HG03521 (cell line): Measurements from ENCODE around the gene SPATC1L.
"Not testable (repeated sequence)": the region's sequence is repeated elsewhere in the genome, so short reads cannot be mapped to it uniquely, and the experiment has no call there.

ENCODE experiments used
- ATAC-seq: cut with Tn5 transposase; IDR thresholded peaks from one replicate; pipeline ENCODE4 v1.9.1; 2021; ENCODE audit warnings: mild to moderate bottlenecking, moderate library complexity; ENCODE audit not compliant: unreplicated experiment

Gene SPATC1L

DNA sequence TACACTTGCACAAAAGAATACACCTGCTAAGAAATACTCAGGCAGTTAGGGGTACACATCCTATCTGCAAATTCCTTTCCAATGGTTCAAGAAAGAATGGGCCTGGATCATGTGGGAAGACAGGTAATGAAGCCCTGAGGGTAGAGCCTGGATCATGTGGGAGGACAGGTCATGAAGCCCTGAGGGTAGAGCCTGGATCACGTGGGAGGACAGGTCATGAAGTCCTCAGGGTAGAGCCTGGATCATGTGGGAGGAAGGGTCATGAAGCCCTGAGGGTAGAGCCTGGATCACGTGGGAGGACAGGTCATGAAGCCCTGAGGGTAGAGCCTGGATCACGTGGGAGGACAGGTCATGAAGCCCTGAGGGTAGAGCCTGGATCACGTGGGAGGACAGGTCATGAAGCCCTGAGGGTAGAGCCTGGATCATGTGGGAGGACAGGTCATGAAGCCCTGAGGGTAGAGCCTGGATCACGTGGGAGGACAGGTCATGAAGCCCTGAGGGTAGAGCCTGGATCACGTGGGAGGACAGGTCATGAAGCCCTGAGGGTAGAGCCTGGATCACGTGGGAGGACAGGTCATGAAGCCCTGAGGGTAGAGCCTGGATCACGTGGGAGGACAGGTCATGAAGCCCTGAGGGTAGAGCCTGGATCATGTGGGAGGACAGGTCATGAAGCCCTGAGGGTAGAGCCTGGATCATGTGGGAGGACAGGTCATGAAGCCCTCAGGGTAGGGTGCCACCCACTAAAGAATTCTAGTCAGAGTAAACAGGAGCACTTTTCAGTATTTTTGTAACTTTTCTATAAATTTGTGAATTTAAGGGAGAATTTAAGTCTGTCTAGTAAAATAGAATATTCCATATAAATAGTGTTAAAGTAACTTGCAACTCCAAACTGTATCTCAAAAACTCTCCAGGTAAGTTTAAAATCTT lies 16.9 kb upstream of the SPATC1L start:
- ATAC-seq, result not testable (repeated sequence)

DNA sequence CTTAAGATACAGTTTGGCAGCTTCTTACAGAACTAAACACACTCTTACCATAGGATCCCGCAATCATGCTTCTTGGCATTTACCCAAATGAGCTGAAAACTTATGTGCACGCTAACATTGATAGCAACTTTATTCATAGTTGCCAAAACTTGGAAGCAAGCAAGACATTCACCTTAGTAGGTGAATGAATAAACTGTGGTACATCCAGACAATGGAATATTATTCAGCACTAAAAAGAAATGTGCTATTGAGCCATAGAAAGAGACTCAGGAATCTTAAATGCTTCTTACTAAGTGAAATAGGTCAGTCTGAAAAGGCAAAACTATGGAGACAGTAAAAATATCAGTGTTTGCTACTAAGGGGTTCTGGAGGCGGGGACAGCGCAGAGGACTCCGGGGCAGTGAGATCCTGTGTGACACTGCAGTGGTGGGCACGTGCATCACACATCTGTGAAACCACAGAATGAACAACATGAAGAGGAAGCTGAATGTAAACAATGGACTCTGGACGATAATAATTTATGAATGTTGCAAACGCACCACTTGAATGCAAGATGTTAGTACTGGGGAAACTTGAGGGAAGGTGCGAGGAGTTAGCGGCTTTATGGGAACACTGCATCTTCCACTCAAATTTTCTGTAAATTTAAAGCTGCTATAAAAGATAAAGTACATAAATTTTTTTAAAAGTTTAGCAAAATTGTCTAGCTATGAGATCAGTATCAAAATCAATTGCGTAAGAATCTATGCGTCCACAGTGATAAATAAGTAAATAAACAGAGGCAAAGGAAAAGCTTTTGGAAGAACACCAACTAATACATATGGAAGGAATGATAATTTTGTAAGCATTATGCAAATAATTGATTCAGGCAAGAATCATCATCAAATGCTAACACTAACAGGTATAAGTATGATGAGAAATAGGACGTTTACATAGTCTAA lies 15.4 kb upstream of the SPATC1L start:
- no peak for ATAC-seq

GRCh38 chr21:46196733-46197132 lies 12.5 kb upstream of the SPATC1L start:
- no peak for ATAC-seq

GRCh38 chr21:46195595-46196195 lies 11.4 kb upstream of the SPATC1L start:
- no peak for ATAC-seq

DNA sequence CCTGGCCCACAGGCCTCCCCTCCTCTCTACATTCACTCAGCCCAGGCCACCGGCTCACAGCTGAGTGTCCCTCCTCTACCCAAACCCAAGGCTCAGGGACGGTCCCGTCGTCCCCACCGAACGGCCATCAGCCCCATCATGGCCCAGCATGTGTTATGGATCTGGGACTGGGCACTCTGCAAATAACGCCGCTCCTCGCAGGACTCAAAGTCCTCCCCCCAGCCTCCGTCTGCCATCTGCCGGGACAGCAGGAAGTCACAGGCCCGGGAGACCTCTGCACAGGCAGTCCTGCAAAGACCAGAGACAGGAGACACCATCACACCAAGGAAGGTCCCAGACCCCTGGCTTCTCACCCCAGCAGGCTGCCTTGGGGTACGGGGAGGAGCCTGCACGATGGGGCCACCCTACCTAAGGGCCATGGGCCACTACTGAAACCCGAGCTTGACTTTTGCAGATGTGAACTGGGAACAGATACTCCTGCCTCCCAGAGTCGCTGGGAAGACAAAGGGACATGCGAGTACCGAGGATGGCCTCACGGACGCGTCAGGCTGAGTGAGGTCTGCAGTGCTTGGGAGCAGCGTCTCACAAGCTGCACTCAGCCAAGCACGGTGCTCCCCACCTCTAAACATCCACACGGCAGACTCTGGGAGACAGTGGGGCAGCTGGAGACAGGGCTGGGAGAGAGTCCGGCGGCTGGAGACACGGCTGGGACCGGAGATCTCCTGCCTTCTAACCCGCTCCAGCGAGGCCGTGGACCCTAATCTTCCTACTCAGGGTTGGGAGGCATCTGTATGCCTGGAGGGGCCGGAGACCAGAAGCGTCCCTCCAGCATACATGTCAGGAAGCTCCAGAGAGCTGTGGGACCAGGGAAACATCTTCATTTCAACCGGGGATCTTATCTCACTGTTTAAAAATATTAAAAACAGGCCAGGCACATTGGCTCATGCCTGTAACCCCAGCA lies 10.4 kb upstream of the SPATC1L start:
- ATAC-seq, result no peak

- ATAC-seq, result no peak
Observed at GRCh38 chr21:46193829-46194373, 9.6 kb upstream of the SPATC1L start.

- ATAC-seq, result no peak
Observed at GRCh38 chr21:46191686-46192575, 7.7 kb upstream of the SPATC1L start.

- no peak for ATAC-seq
Observed at GRCh38 chr21:46191257-46191685, 7.0 kb upstream of the SPATC1L start.

GRCh38 chr21:46190491-46191131 lies 6.4 kb upstream of the SPATC1L start:
- no peak for ATAC-seq

DNA sequence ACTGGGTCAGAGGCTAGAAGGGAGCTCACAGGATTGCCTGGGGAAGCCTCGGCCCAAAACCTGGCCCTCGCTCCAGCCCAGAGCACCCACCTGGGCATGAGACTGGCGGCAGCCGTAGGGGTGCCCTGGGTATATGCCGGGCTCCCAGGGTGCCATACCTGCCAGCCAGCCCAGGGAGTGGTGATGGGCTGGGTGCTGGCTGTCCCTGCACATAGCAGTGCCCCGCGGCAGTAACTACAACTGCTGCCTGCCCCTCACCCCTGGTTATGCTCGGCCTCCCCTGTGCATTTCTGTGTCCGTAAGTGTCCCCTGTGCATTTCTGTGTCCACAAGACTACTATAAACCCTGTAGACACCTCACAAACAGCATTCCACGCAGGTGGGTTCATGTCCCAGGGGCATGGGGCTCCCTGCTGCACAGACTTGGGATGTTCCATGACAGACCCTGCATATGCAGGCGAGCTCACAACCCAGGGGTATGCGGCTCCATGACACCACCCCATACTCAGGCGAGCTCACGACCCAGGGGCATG lies 5.8 kb upstream of the SPATC1L start:
- ATAC-seq, result no peak

GRCh38 chr21:46189213-46189958 lies 5.1 kb upstream of the SPATC1L start:
- no peak for ATAC-seq

DNA sequence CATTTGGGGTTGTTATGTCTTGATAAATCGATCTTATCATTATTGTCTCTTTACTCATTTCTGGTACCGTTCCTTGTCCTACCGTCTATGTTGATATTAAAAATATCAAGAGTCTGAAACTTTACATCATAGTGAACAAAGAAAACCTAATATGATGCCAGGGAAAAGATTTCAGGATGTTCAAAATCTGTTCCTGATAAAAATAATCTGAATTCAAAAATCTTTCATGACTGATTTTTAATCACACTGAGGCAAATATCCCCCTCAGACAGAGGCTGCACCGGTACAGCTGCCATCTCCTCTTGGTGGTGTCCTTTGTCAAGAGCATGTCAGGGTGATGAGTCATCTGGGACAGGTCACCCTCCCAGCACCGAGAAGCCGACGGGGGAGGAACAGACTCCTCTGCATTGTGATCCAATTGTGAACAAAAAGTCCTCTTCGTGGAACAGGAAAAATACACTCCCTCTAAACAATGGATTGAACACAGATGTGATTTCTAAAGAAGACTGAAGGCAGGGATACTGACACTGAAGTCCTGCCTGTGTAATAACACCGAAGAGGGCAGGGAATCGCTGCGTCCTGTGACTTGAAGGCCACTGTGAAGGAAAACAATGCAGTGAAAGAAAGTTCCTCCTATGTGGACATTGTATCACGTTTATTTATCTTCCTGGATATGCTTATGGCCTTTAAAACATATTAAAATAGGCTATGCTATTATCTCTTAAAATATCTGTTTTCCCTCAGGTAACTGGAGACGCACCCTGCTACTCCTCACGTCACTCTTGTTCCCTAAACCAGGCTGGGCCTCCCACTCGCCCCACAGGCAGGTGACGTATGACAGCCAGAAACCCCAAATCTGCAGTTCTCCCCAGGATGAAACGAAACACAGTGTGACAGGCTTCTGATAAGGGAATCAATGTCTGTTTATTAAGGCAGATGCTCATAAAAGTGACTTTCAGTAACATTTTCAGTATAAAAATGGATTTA lies 4.3 kb upstream of the SPATC1L start:
- ATAC-seq, result no peak

DNA sequence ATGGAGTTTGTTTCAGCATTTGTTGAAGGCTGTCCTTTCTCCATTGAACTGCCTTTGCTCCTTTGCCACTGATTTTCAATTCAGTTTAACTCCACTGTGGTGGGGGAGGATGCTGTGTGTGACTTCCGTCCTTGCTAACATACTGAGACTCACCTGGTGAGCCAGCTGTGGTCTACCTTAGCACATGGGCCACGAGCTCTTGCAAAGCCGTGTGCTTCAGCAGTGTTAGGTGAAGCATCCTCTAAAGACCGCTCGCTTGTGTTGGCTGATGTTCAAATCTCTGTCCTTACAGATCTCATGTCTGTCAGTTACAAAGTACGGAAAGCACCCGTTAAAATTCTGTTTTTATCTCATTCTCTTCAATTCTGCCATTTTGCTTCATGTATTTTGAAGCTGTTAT lies 3.6 kb upstream of the SPATC1L start:
- no peak for ATAC-seq

- no peak for ATAC-seq
Observed at GRCh38 chr21:46187261-46187660, 3.0 kb upstream of the SPATC1L start.

GRCh38 chr21:46185716-46186115 lies 1.5 kb upstream of the SPATC1L start:
- no peak for ATAC-seq
